Breast epithelium (tissue), 4 donors: ENCODE data around the gene FIGLA. TPM values are rescaled to one million over a fixed set of nuclear protein-coding genes. Genes with fewer than 3 reads are reported as not detected.

Experiments
- DNase-seq, 2 donors: peaks; one replicate each; pipeline ENCODE4 v3.0.0-alpha.2; 2019; ENCODE audit warnings: low spot score in 2 of 2
- H3K27ac ChIP-seq, 2 donors: fragments of 200-600 bp; sonication (generic) in 1 of 2; one replicate each; pipeline ENCODE4 v1.5.1; 2016 to 2019; ENCODE audit warnings: mild to moderate bottlenecking in 1 of 2
- H3K27me3 ChIP-seq, 2 donors: fragments of 200-600 bp; sonication (generic) in 1 of 2; one replicate each; pipeline versions ENCODE4 v1.5.1 to v1.6.0; 2017 to 2019; ENCODE audit warnings: control low read depth in 1 of 2, mild to moderate bottlenecking in 1 of 2
- H3K36me3 ChIP-seq: fragments of 200-600 bp; one replicate; pipeline ENCODE4 v1.5.1; 2019
- H3K4me1 ChIP-seq, 2 donors: fragments of 200-600 bp; sonication (generic); one replicate each; pipeline ENCODE4 v1.5.1; 2016 to 2019; ENCODE audit warnings: control low read depth in 1 of 2
- H3K4me3 ChIP-seq, 3 donors: fragments of 200-600 bp; sonication (generic); 1 replicate in 2 of 3; 2 replicates in 1 of 3; pipeline ENCODE4 v1.5.1; 2016 to 2019; ENCODE audit warnings: mild to moderate bottlenecking in 3 of 3, moderate library complexity in 2 of 3
- H3K9me3 ChIP-seq, 2 donors: fragments of 200-600 bp; sonication (generic) in 1 of 2; one replicate each; pipeline ENCODE4 v1.5.1; 2016 to 2019; ENCODE audit warnings: control low read depth in 1 of 2
- POLR2A ChIP-seq: fragments of 450-650 bp; IDR thresholded peaks from one replicate; pipeline ENCODE4 v1.6.1; 2016; ENCODE audit warnings: antibody characterized with exemption, mild to moderate bottlenecking, moderate library complexity
- POLR2AphosphoS5 ChIP-seq, 3 donors: sonication (generic); formaldehyde crosslinking; IDR thresholded peaks; one replicate each; pipeline ENCODE4 v1.6.1; 2017; ENCODE audit warnings: antibody characterized with exemption in 3 of 3
- intact Hi-C: fragments of 100-400 bp; cut with DNase I; formaldehyde crosslinking; loops from one replicate; pipeline ENCODE4 v1.15.1; 2023; ENCODE audit warnings: low total_unique reads
- total RNA-seq, 3 donors: library from RNA; depleted of rRNA; stranded (reverse); fragments of >200 nt; gene quantifications; one replicate each; pipeline ENCODE4 v1.1.0, GENCODE V29; 2016
- TF ChIP-seq, protein P1 (sequence below), 3 donors: fragments of 450-650 bp; IDR thresholded peaks; one replicate each; pipeline ENCODE4 v1.5.1; 2016 to 2017; ENCODE audit warnings: antibody characterized with exemption in 3 of 3, mild to moderate bottlenecking in 3 of 3, moderate library complexity in 3 of 3

Gene FIGLA
- total RNA-seq, 3 donors from 2014 or later = not detected

DNA sequence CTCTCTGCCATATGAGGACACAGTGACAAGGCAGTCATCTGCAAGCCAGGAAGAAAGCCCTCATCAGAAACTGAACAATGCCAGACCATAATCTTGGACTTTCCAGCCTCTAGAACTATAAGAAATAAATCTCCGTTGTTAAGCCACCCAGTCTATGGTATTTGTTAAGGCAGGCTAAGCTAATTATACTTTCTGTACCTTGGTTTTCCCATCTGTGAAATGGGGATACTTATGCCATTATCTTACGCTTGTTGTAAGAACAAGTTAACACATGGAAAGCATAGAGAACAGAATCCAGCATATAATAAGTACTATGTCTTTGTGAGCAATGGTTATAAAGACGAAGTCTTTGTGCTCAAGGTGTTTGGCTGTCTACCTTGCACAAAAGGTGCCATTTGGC is 14.2 kb downstream of the FIGLA start:
- H3K4me3 ChIP-seq = no peak overlapping the region
- H3K4me1 ChIP-seq = no peaks in the 10 kb centered on the region
- intact Hi-C loops = no loop called here
- H3K36me3 ChIP-seq = no peaks in the 10 kb centered on the region
- H3K27ac ChIP-seq = no peak overlapping the region
- H3K9me3 ChIP-seq = no peaks in the 10 kb centered on the region
- peaks cover 0 to 8% of the 10 kb centered on the region in 2 donors for H3K27me3 ChIP-seq
- TF ChIP-seq, protein P1, sequence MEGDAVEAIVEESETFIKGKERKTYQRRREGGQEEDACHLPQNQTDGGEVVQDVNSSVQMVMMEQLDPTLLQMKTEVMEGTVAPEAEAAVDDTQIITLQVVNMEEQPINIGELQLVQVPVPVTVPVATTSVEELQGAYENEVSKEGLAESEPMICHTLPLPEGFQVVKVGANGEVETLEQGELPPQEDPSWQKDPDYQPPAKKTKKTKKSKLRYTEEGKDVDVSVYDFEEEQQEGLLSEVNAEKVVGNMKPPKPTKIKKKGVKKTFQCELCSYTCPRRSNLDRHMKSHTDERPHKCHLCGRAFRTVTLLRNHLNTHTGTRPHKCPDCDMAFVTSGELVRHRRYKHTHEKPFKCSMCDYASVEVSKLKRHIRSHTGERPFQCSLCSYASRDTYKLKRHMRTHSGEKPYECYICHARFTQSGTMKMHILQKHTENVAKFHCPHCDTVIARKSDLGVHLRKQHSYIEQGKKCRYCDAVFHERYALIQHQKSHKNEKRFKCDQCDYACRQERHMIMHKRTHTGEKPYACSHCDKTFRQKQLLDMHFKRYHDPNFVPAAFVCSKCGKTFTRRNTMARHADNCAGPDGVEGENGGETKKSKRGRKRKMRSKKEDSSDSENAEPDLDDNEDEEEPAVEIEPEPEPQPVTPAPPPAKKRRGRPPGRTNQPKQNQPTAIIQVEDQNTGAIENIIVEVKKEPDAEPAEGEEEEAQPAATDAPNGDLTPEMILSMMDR (IDR thresholded peaks at IDR 0.05) = no peak
- TF ChIP-seq POLR2AphosphoS5 (IDR thresholded peaks at IDR 0.05) (no peak), POLR2A (no peak)
- no peak for DNase-seq

- H3K36me3 ChIP-seq = no peaks in the 10 kb centered on the region
- no peaks in the 10 kb centered on the region for H3K9me3 ChIP-seq
- intact Hi-C loops = no loop called here
- H3K4me3 ChIP-seq = no peak overlapping the region
- TF ChIP-seq POLR2AphosphoS5 (IDR thresholded peaks at IDR 0.05) = no peak
- TF ChIP-seq POLR2A = no peak
- TF ChIP-seq, protein P1 (IDR thresholded peaks at IDR 0.05) = no peak
- H3K4me1 ChIP-seq = no peaks in the 10 kb centered on the region
- no peak overlapping the region for H3K27ac ChIP-seq
- peaks cover 0 to 8% of the 10 kb centered on the region in 2 donors for H3K27me3 ChIP-seq
- DNase-seq = no peak
These were observed 15.3 kb downstream of the FIGLA start for GRCh38 chr2:70775141-70775540.

- TF ChIP-seq, protein P1 (IDR thresholded peaks at IDR 0.05) = no peak
- TF ChIP-seq POLR2A = no peak
- no peak for TF ChIP-seq POLR2AphosphoS5 (IDR thresholded peaks at IDR 0.05)
- Histone ChIP-seq H3K4me3 (no peak overlapping the region), H3K27ac (no peak overlapping the region), H3K9me3 (no peaks in the 10 kb centered on the region), H3K27me3 (peaks cover 0 to 14% of the 10 kb centered on the region in 2 donors), H3K4me1 (no peaks in the 10 kb centered on the region), H3K36me3 (no peaks in the 10 kb centered on the region)
- no peak for DNase-seq
- intact Hi-C loops = no loop called here
These were observed 17.8 kb downstream of the FIGLA start for GRCh38 chr2:70772486-70773155.

DNA sequence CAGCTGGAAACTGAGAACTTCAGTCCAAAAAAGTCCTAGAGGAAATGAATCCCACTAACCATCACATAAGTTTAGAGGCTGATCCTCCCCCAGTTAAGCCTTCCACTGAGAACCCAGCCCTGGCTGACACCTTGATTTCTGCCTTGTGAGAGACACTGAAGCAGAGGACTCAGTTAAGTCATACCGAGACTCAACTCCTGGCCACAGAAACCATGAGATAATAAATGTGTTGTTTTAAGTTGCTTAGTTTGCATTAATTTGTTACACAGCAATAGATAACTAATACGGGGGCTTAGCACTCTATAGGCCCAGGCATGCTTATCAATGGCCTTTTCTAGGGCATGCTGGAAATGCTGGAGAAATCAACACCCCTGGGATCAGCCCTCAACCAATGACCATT is 19.0 kb downstream of the FIGLA start:
- Histone ChIP-seq H3K4me3 (no peak overlapping the region), H3K36me3 (no peaks in the 10 kb centered on the region), H3K27ac (no peak overlapping the region), H3K4me1 (peaks cover 0 to 6% of the 10 kb centered on the region in 2 donors), H3K9me3 (no peaks in the 10 kb centered on the region), H3K27me3 (peaks cover 5 to 26% of the 10 kb centered on the region in 2 donors)
- TF ChIP-seq POLR2A = no peak
- TF ChIP-seq, protein P1 (IDR thresholded peaks at IDR 0.05) = no peak
- TF ChIP-seq POLR2AphosphoS5 (IDR thresholded peaks at IDR 0.05) = no peak
- intact Hi-C loops = no loop called here
- no peak for DNase-seq

GRCh38 chr2:70769450-70769849 is 21.0 kb downstream of the FIGLA start:
- H3K27ac ChIP-seq = no peak overlapping the region
- no peak for DNase-seq
- TF ChIP-seq, protein P1 (IDR thresholded peaks at IDR 0.05) = no peak
- TF ChIP-seq POLR2A (no peak), POLR2AphosphoS5 (IDR thresholded peaks at IDR 0.05) (no peak)
- intact Hi-C loops = no loop called here
- no peaks in the 10 kb centered on the region for H3K9me3 ChIP-seq
- H3K36me3 ChIP-seq = no peaks in the 10 kb centered on the region
- H3K4me1 ChIP-seq = peaks cover 0 to 6% of the 10 kb centered on the region in 2 donors
- no peak overlapping the region for H3K4me3 ChIP-seq
- peaks cover 5 to 29% of the 10 kb centered on the region in 2 donors for H3K27me3 ChIP-seq
